T follicular helper cell (primary cell): ENCODE data around the gene PTAFR.

ENCODE experiments used
- DNase-seq: peaks from one replicate; pipeline ENCODE4 v3.0.0-alpha.2; 2020; ENCODE audit warnings: low read depth

PTAFR gene

GRCh38 chr1:28175955-28176485, 470 bp downstream of the PTAFR start:
- no peak for DNase-seq

- DNase-seq, result no peak
Observed at GRCh38 chr1:28173980-28174297, 2.6 kb downstream of the PTAFR start.

- DNase-seq, result no peak
Observed at GRCh38 chr1:28173151-28173979, 3.1 kb downstream of the PTAFR start.

GRCh38 chr1:28172713-28173150, 3.8 kb downstream of the PTAFR start:
- DNase-seq, result no peak

DNA sequence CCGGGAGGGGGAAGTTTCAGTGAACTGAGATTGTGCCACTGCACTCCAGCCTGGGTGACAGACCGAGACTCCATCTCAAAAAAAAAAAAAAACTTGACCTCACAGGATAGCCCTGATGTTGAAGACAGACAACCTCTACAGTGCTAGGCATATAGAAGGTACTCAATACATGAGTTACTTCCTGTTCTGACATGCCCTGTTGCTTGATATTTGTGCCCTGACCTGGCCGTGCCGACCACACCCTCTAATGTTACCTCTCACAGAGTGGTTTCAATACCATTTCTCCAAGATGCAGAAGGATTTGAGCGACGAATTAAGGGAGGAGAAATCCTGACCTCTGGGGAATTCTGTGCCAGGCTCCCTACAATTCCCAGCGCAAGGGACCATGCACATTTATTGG, 5.2 kb downstream of the PTAFR start:
- no peak for DNase-seq

- no peak for DNase-seq
Observed at GRCh38 chr1:28170001-28170596, 6.4 kb downstream of the PTAFR start.

DNA sequence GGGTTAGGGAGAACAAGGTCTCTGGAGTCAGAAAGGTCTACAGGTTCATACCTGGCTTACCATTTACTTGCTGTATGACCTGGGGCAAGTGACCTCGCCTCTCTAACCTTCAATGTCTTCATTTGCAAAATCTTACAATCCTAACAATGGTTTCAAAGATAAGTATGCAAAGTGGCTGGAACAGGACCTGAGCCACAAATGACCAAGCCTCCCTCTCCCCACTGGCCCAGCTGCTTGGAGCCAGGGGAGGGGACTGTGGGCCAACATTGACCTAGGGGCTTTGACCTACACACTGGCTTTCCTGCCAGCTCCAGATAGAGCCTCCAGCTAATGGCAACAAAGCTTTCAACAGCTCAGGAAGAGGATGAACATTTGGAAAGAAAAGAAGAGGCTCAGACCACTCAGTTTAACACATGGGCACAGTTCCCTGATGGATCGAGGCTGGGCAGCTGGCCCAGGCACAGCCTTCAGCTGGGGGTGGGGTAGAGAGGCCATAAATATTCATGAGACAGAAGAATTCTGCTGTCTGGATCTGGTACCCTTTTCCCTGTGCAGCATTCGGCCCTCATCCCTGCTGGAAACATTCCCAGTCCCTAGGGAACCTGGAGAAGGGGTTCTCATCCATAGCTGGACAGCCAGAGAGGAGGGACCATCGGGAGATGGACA, 12.9 kb downstream of the PTAFR start:
- no peak for DNase-seq

- DNase-seq, result no peak
Observed at GRCh38 chr1:28162151-28162550, 14.3 kb downstream of the PTAFR start.

GRCh38 chr1:28161751-28162150, 14.7 kb downstream of the PTAFR start:
- DNase-seq, result no peak

- no peak for DNase-seq
Observed at GRCh38 chr1:28160782-28161266, 15.7 kb downstream of the PTAFR start.

GRCh38 chr1:28159680-28160079, 16.8 kb downstream of the PTAFR start:
- no peak for DNase-seq

DNA sequence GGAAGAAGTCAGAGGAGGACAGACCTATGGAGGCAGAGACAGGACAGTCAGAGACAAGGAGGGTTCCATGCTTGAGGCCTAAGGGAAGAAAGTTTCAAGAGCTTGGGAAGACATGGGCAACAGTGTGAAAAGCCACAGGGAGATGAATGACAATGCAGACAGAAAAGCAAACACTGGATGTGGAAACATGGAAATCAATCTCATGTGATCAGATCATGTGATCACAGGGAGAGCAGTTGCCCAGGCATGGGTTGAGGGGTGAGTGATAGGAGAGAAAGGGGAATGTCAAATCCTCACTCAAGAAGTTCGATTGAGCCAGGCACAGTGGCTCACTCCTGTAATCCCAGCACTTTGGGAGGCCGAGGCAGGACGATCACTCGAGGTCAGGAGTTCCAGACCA, 17.2 kb downstream of the PTAFR start:
- no peak for DNase-seq

GRCh38 chr1:28157894-28158293, 18.6 kb downstream of the PTAFR start:
- DNase-seq, result no peak

- DNase-seq, result no peak
Observed at GRCh38 chr1:28156821-28157220, 19.7 kb downstream of the PTAFR start.

DNA sequence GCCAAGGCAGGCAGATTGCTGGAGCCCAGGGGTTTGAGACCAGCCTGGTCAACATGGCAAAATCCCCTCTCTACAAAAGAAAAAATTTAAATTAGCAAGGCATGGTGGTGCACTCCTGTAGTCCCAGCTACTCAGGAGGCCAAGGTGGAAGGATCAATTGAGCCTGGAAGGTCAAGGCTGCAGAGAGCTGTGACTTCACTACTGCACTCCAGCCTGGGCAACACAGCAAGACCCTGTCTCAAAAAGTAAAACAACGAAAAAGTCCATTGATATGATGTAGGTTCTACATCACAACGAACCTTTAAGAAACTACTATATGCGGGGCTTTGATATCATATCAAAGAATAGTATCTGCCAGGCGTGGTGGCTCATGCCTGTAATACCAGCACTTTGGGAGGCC, 20.9 kb downstream of the PTAFR start:
- no peak for DNase-seq

DNA sequence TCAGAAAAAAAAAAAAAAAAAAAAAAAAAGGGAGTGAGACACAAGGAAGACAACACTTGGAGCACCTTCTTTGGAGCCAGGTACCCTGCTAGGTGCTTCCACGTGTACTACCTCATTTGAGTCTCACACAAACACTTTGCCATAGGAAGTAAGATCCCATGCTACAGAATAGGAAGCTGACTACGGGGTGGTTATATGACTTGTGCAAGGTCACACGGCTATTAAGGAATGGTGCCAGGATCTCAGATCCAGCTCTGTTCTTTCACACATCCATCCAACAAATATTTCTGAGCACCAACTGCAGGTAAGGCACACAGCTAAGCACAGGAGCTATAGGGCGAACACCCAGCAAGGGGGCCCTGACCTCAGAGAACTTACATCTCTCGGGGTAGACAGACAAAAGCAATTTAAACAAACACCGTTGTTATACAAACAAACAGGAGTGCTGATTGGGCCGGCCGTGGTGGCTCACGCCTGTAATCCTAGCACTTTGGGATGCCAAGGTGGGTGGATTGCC, 22.4 kb downstream of the PTAFR start:
- DNase-seq, result no peak

DNA sequence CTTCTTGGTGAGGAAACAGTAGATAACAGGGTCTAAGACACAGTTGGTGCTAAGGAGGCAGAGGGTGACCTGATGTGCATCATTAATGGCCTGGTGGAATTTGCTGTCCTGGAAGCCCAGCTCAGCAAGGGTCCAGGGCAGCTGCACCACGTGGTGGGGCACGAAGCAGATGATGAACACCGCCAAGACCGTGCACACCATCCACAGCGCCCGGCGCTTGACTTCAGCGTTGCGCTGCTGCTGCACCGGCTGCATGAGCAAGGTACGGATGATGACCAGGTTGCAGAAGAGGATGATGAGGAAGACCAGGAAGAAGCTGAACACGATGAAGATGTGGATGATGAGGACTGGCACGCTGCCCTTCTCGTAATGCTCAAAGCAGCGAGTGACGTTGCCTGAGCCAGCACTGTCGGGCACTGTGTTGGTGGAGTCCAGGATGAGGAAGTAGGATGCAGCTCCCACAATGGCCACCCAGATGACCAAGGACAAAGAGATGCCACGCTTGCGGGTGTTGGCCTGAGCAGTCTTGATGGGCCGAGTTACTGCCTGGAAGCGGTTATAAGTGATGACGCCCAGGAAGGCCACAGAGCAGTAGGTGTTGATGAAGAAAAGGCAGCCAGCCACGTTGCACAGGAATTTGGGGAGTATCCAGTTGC, 26.2 kb downstream of the PTAFR start:
- no peak for DNase-seq

GRCh38 chr1:28148880-28149195, 27.7 kb downstream of the PTAFR start:
- no peak for DNase-seq

DNA sequence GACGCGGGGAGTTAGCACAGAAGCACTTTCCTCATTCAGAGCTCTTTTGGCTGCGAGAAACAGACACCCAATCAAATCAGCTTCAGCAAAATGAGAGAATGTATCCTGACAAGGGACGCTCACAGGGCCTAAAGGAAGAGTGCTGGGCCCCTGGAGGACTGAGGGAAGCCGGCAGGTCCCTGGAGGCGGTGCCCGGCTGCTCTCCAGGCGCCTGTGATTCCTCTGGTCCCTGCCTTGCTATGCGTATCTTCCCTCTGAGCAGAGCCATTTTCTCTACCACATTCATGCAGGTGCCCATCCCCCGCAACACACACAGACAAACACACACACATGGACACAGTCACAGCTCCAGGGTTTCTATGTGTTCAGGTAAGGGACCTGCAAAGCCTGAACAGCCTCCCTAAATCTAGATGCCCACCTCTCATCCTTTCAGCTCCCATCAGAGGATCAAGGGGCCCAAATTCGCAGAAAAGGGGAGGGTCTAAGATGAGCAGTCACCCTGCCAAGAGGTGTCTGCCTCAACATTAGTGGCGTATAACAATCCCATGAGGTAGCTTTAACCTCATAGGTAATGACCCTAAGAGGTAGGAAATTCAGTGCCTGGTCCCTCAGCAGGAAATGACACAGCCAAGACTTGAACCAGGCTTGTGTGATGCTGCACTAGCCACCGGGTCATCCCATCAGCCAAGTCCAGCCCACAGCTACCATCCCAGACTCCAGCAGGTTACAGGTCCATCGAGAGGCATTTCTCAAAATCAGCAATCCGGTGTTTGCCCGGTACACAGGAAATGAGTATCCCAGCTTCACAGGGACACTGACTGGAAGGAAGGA, 29.0 kb downstream of the PTAFR start:
- DNase-seq, result no peak

GRCh38 chr1:28145728-28146127, 30.8 kb downstream of the PTAFR start:
- DNase-seq, result no peak
